Gastrocnemius medialis (tissue), 4 donors: Measurements from ENCODE around the gene GNB1L.

Source experiments
- POLR2A ChIP-seq, 2 donors: fragments of 450-650 bp; IDR thresholded peaks; one replicate each; pipeline ENCODE4 v1.6.1; 2017; ENCODE audit warnings: antibody characterized with exemption in 2 of 2, mild to moderate bottlenecking in 2 of 2, moderate library complexity in 2 of 2
- TF ChIP-seq, protein P1 (sequence below), 5 experiments: fragments of 450-650 bp in 3 of 5; fragments of 200-600 bp in 2 of 5; sonication (generic) in 2 of 5; IDR thresholded peaks in 4 of 5; conservative IDR thresholded peaks in 1 of 5; 1 replicate in 4 of 5; 2 replicates in 1 of 5; pipeline ENCODE4 v1.5.1; 2016 to 2019; ENCODE audit warnings: antibody characterized with exemption in 5 of 5, mild to moderate bottlenecking in 3 of 5, moderate library complexity in 3 of 5

DNA sequence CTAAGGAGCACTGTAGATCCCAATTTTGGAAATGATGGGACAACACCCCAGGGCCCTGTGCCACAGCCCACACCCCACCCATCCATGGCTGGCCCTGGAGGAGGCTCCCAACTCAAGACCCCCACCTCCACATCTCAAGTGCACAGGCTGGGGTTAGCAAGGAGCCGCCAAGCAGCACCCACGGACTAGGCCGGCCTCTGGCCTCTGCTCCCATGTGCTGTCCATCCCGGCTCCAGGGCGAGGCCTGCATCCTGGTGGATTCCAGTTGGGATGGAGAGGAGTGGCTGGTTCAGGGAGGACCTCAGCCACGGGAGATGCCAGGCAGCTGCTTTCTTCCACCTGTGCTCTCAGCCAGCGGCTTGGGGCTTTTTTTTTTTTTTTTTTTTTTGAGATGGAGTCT lies 43.5 kb upstream of the GNB1L start:
- TF ChIP-seq, protein P1, sequence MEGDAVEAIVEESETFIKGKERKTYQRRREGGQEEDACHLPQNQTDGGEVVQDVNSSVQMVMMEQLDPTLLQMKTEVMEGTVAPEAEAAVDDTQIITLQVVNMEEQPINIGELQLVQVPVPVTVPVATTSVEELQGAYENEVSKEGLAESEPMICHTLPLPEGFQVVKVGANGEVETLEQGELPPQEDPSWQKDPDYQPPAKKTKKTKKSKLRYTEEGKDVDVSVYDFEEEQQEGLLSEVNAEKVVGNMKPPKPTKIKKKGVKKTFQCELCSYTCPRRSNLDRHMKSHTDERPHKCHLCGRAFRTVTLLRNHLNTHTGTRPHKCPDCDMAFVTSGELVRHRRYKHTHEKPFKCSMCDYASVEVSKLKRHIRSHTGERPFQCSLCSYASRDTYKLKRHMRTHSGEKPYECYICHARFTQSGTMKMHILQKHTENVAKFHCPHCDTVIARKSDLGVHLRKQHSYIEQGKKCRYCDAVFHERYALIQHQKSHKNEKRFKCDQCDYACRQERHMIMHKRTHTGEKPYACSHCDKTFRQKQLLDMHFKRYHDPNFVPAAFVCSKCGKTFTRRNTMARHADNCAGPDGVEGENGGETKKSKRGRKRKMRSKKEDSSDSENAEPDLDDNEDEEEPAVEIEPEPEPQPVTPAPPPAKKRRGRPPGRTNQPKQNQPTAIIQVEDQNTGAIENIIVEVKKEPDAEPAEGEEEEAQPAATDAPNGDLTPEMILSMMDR (IDR thresholded peaks at IDR 0.05 in 4 of 5, conservative IDR thresholded peaks at IDR 0.05 in 1 of 5) = no peak
- no peak for TF ChIP-seq POLR2A (IDR thresholded peaks at IDR 0.05)
